ENCODE results near the gene MTCL3.

Gene MTCL3

GRCh38 chr6:127457456-127458064 lies 61.6 kb downstream of the MTCL3 start:
- 54 to 57% methylated on average over 3 of the region's 3 CpGs for WGBS, 2 donors
- Histone ChIP-seq H3K27me3 (no peaks in the 10 kb centered on the region), H3K9me3 (no peaks in the 10 kb centered on the region), H3K36me3 (no peaks in the 10 kb centered on the region), H3K4me3 (peak overlapping the region; percentile 51 to 58 (median 56)), H3K4me1 (peaks cover 0 to 74% (median 43%) of the 10 kb centered on the region in 4 donors), H3K27ac (peak overlapping the region; percentile 83 to 91 (median 86))
- intact Hi-C loops (cut with DNase I), result loop anchor here (2.0 kb wide), 2 partner anchors 35 to 59 kb away; no protein-coding TSS in a partner anchor
- TF ChIP-seq POLR2AphosphoS5 (IDR thresholded peaks at IDR 0.05), result peak; percentile 40 to 61 (median 44)
- TF ChIP-seq EP300 (IDR thresholded peaks at IDR 0.05), result peak in 1 of 4 donors; percentile 2
- TF ChIP-seq POLR2A (IDR thresholded peaks at IDR 0.05), result no peak
- TF ChIP-seq CTCF (IDR thresholded peaks at IDR 0.05), result no peak
- peak; percentile 64 for DNase-seq

- intact Hi-C loops (cut with DNase I), result no loop called here
- no peak for DNase-seq
- H3K4me1 ChIP-seq, result peaks cover 0 to 79% (median 41%) of the 10 kb centered on the region in 4 donors
- H3K4me3 ChIP-seq, result peak overlapping the region; percentile 51 to 58 (median 56)
- no peaks in the 10 kb centered on the region for H3K36me3 ChIP-seq
- 87 to 97% methylated on average over 3 of the region's 3 CpGs for WGBS, 2 donors
- H3K9me3 ChIP-seq, result no peaks in the 10 kb centered on the region
- no peak for TF ChIP-seq POLR2A (IDR thresholded peaks at IDR 0.05)
- TF ChIP-seq POLR2AphosphoS5 (IDR thresholded peaks at IDR 0.05), result no peak
- TF ChIP-seq CTCF (IDR thresholded peaks at IDR 0.05), result no peak
- no peak for TF ChIP-seq EP300 (IDR thresholded peaks at IDR 0.05)
- H3K27ac ChIP-seq, result peak overlapping the region; percentile 83 to 91 (median 86)
- H3K27me3 ChIP-seq, result no peaks in the 10 kb centered on the region
Measured at GRCh38 chr6:127456465-127456864, 62.7 kb downstream of the MTCL3 start.

- intact Hi-C loops (cut with DNase I), result no loop called here
- peaks cover 0 to 10% (median 2%) of the 10 kb centered on the region in 4 donors for H3K36me3 ChIP-seq
- no peaks in the 10 kb centered on the region for H3K27me3 ChIP-seq
- 63 to 76% methylated on average over 2 of the region's 2 CpGs for WGBS, 2 donors
- peak overlapping the region in 1 of 4 donors; percentile 8 for H3K4me3 ChIP-seq
- peaks cover 0 to 86% (median 41%) of the 10 kb centered on the region in 4 donors for H3K4me1 ChIP-seq
- no peaks in the 10 kb centered on the region for H3K9me3 ChIP-seq
- TF ChIP-seq POLR2AphosphoS5 (IDR thresholded peaks at IDR 0.05) (peak in 1 of 4 donors; percentile 17), CTCF (IDR thresholded peaks at IDR 0.05) (no peak)
- peak overlapping the region; percentile 83 to 91 (median 86) for H3K27ac ChIP-seq
- DNase-seq, result no peak
Measured at GRCh38 chr6:127453845-127454619, 65.1 kb downstream of the MTCL3 start.

GRCh38 chr6:127452803-127453202 lies 66.3 kb downstream of the MTCL3 start:
- H3K4me3 ChIP-seq, result peak overlapping the region in 1 of 4 donors; percentile 1
- intact Hi-C loops (cut with DNase I), result no loop called here
- H3K4me1 ChIP-seq, result peaks cover 0 to 83% (median 41%) of the 10 kb centered on the region in 4 donors
- H3K9me3 ChIP-seq, result no peaks in the 10 kb centered on the region
- TF ChIP-seq POLR2AphosphoS5 (IDR thresholded peaks at IDR 0.05), result no peak
- H3K27me3 ChIP-seq, result no peaks in the 10 kb centered on the region
- H3K36me3 ChIP-seq, result peaks cover 0 to 22% (median 3%) of the 10 kb centered on the region in 4 donors
- no peak for DNase-seq
- peak overlapping the region; percentile 83 to 91 (median 86) for H3K27ac ChIP-seq

- H3K4me1 ChIP-seq, result peaks cover 0 to 71% (median 37%) of the 10 kb centered on the region in 4 donors
- no peak for DNase-seq
- H3K9me3 ChIP-seq, result no peaks in the 10 kb centered on the region
- H3K27ac ChIP-seq, result peak overlapping the region in 1 of 4 donors; percentile 9
- intact Hi-C loops (cut with DNase I), result no loop called here
- no peak for TF ChIP-seq POLR2AphosphoS5 (IDR thresholded peaks at IDR 0.05)
- 86 to 95% methylated on average over 3 of the region's 3 CpGs for WGBS, 2 donors
- H3K36me3 ChIP-seq, result peaks cover 0 to 36% (median 7%) of the 10 kb centered on the region in 4 donors
- H3K4me3 ChIP-seq, result no peak overlapping the region
- no peaks in the 10 kb centered on the region for H3K27me3 ChIP-seq
Measured at GRCh38 chr6:127451388-127451787, 67.7 kb downstream of the MTCL3 start.
